H1 (cell line): ENCODE results near the gene SEC14L3. TPM values are rescaled to one million over a fixed set of nuclear protein-coding genes. Genes with fewer than 3 reads are reported as not detected.

ENCODE experiments used
- CTCF ChIA-PET: fragments of 300-600 bp; sonication (Branson Sonifier 250); formaldehyde crosslinking; loops from one replicate; lab custom pipeline; 2021; ENCODE audit not compliant: partially characterized antibody; lab: Charles Lee
- POLR2A ChIA-PET: fragments of 300-600 bp; sonication (Branson Sonifier 250); formaldehyde crosslinking; loops from one replicate; lab custom pipeline; 2021; ENCODE audit warnings: inconsistent platforms; ENCODE audit not compliant: partially characterized antibody; lab: Charles Lee
- DNase-seq, 2 experiments: peaks; one replicate each; pipeline versions ENCODE4 v3.0.0 to v3.0.0-alpha.2; 2010 to 2022; ENCODE audit warnings: low spot score in 2 of 2, low read depth in 1 of 2, mixed read lengths in 1 of 2
- FAIRE-seq: peaks from 2 replicates; lab custom pipeline; 2011; peaks lifted over from hg19 to GRCh38; lab: Jason Lieb, UNC
- H2AFZ ChIP-seq: 2 replicates; pipeline ENCODE4 v1.8.1; 2012; ENCODE audit warnings: low read length, inconsistent platforms
- H2AK5ac ChIP-seq: 2 replicates; pipeline ENCODE4 v1.6.1; 2013; ENCODE audit warnings: low read depth, low read length
- H2BK120ac ChIP-seq: replicated peaks from 2 replicates; pipeline ENCODE3; 2013; ENCODE audit warnings: low read depth, low read length, inconsistent platforms
- H2BK12ac ChIP-seq: 2 replicates; pipeline ENCODE4 v1.6.1; 2013; ENCODE audit warnings: low read depth, low read length
- H2BK15ac ChIP-seq: 2 replicates; pipeline ENCODE4 v1.6.1; 2013; ENCODE audit warnings: low read length
- H2BK20ac ChIP-seq: 2 replicates; pipeline ENCODE4 v1.6.1; 2013; ENCODE audit warnings: low read length
- H2BK5ac ChIP-seq: 2 replicates; pipeline ENCODE4 v1.6.1; 2013; ENCODE audit warnings: low read depth, low read length
- H3K14ac ChIP-seq: 2 replicates; pipeline ENCODE4 v1.6.1; 2013; ENCODE audit warnings: inconsistent platforms; ENCODE audit not compliant: insufficient read length
- H3K18ac ChIP-seq: 2 replicates; pipeline ENCODE4 v1.6.1; 2013; ENCODE audit warnings: low read length; ENCODE audit errors: extremely low read depth
- H3K23ac ChIP-seq: 2 replicates; pipeline ENCODE4 v1.6.1; 2013; ENCODE audit warnings: inconsistent platforms; ENCODE audit not compliant: insufficient read length
- H3K23me2 ChIP-seq: 2 replicates; pipeline ENCODE4 v1.6.1; 2013; ENCODE audit warnings: low read depth, low read length
- H3K27ac ChIP-seq: 2 replicates; pipeline ENCODE4 v1.6.1; 2011; ENCODE audit warnings: low read depth, low read length, inconsistent platforms
- H3K27me3 ChIP-seq, 4 experiments: replicated peaks in 1 of 4; 1 replicate in 1 of 4; 2 replicates in 3 of 4; pipeline versions ENCODE4 v1.6.1 to v1.8.1; 2011 to 2013; ENCODE audit warnings: low read length in 3 of 4, mild to moderate bottlenecking in 3 of 4, inconsistent platforms in 2 of 4, mixed read lengths in 2 of 4, moderate library complexity in 1 of 4; ENCODE audit not compliant: control insufficient read depth in 3 of 4, insufficient read depth in 3 of 4; ENCODE audit errors: extremely low read depth in 1 of 4
- H3K36me3 ChIP-seq, 4 experiments: 2 replicates each; pipeline versions ENCODE4 v1.6.1 to v1.8.1; 2011 to 2013; ENCODE audit warnings: mild to moderate bottlenecking in 4 of 4, low read length in 3 of 4, moderate library complexity in 2 of 4, control low read depth in 1 of 4, inconsistent platforms in 1 of 4; ENCODE audit not compliant: insufficient read depth in 4 of 4, control insufficient read depth in 2 of 4
- H3K4ac ChIP-seq: replicated peaks from 2 replicates; pipeline ENCODE3; 2013; ENCODE audit warnings: low read length, low read depth, mixed read lengths, inconsistent platforms; ENCODE audit not compliant: insufficient read length
- H3K4me1 ChIP-seq, 4 experiments: replicated peaks in 1 of 4; 1 replicate in 1 of 4; 2 replicates in 3 of 4; pipeline versions ENCODE4 v1.6.1 to v1.8.1; 2011 to 2013; ENCODE audit warnings: low read length in 3 of 4, inconsistent platforms in 2 of 4, mixed read lengths in 1 of 4; ENCODE audit not compliant: insufficient read depth in 4 of 4, control insufficient read depth in 3 of 4
- H3K4me2 ChIP-seq, 2 experiments: 2 replicates each; pipeline versions ENCODE4 v1.6.1 to v1.8.1; 2011 to 2013; ENCODE audit warnings: low read depth in 2 of 2, low read length in 2 of 2, control low read depth in 1 of 2, inconsistent platforms in 1 of 2, mild to moderate bottlenecking in 1 of 2; ENCODE audit not compliant: insufficient read depth in 1 of 2
- H3K4me3 ChIP-seq, 4 experiments: fragments of 200-600, 300-600 bp in 1 of 4; sonication (generic), shearing (Covaris generic), sonication (Bioruptor Twin) in 1 of 4; 2 replicates each; pipeline versions ENCODE4 v1.5.1 to v1.8.1; 2011 to 2016; ENCODE audit warnings: low read length in 4 of 4, low read depth in 3 of 4, control low read depth in 2 of 4, inconsistent platforms in 2 of 4, mild to moderate bottlenecking in 2 of 4, mixed read lengths in 1 of 4, moderate library complexity in 1 of 4; ENCODE audit not compliant: insufficient read depth in 2 of 4; ENCODE audit errors: extremely low read depth in 1 of 4
- H3K56ac ChIP-seq: replicated peaks from 2 replicates; pipeline ENCODE3; 2013; ENCODE audit warnings: low read depth, mild to moderate bottlenecking, mixed read lengths, low read length, inconsistent platforms; ENCODE audit not compliant: insufficient read length
- H3K79me1 ChIP-seq: 2 replicates; pipeline ENCODE4 v1.6.1; 2013; ENCODE audit warnings: low read depth, low read length, control low read depth
- H3K79me2 ChIP-seq, 2 experiments: 2 replicates each; pipeline versions ENCODE4 v1.6.1 to v1.8.1; 2012 to 2013; ENCODE audit warnings: low read length in 2 of 2, mild to moderate bottlenecking in 2 of 2, inconsistent platforms in 1 of 2; ENCODE audit not compliant: insufficient read depth in 2 of 2, control insufficient read depth in 1 of 2
- H3K9ac ChIP-seq, 4 experiments: replicated peaks in 1 of 4; 1 replicate in 1 of 4; 2 replicates in 3 of 4; pipeline versions ENCODE4 v1.6.1 to v1.8.1; 2011 to 2013; ENCODE audit warnings: low read depth in 3 of 4, low read length in 3 of 4, control low read depth in 2 of 4, mild to moderate bottlenecking in 2 of 4, moderate library complexity in 2 of 4, inconsistent platforms in 1 of 4; ENCODE audit errors: extremely low read depth in 1 of 4
- H3K9me3 ChIP-seq, 2 experiments: 2 replicates each; pipeline versions ENCODE4 v1.6.1 to v1.8.1; 2012 to 2013; ENCODE audit warnings: mild to moderate bottlenecking in 2 of 2, moderate library complexity in 2 of 2, control low read depth in 1 of 2, inconsistent platforms in 1 of 2, low read depth in 1 of 2, low read length in 1 of 2, mixed read lengths in 1 of 2; ENCODE audit not compliant: insufficient read depth in 2 of 2
- H4K20me1 ChIP-seq, 2 experiments: replicated peaks in 1 of 2; 2 replicates each; pipeline versions ENCODE3 to v1.8.1; 2011 to 2013; ENCODE audit warnings: inconsistent platforms in 2 of 2, low read length in 2 of 2, mild to moderate bottlenecking in 1 of 2; ENCODE audit not compliant: insufficient read depth in 2 of 2, control insufficient read depth in 1 of 2
- H4K5ac ChIP-seq: 2 replicates; pipeline ENCODE4 v1.6.1; 2013; ENCODE audit warnings: low read length, low read depth, mixed read lengths, inconsistent platforms; ENCODE audit not compliant: insufficient read length
- H4K8ac ChIP-seq: 2 replicates; pipeline ENCODE4 v1.8.0; 2013; ENCODE audit warnings: mild to moderate bottlenecking, moderate library complexity, low read length, inconsistent platforms; ENCODE audit not compliant: insufficient read depth; ENCODE audit errors: extremely low read depth
- H4K91ac ChIP-seq: replicated peaks from 2 replicates; pipeline ENCODE3; 2013; ENCODE audit warnings: low read length, mixed read lengths, inconsistent platforms; ENCODE audit not compliant: insufficient read length
- ASH2L ChIP-seq: fragments of 200-600, 300-600 bp; sonication (generic); IDR thresholded peaks from one replicate; pipeline ENCODE4 v1.7.1; 2017; ENCODE audit warnings: low read length
- ATF2 ChIP-seq: IDR thresholded peaks from 2 replicates; pipeline ENCODE4 v1.6.1; 2012; ENCODE audit warnings: low read length, inconsistent platforms
- CHD2 ChIP-seq: IDR thresholded peaks from 2 replicates; pipeline ENCODE4 v1.6.1; 2012; ENCODE audit warnings: low read length, improper control_type of control experiment
- KDM1A ChIP-seq: fragments of 200-600, 300-600 bp; sonication (generic); IDR thresholded peaks from 2 replicates; pipeline ENCODE4 v1.7.1; 2016; ENCODE audit warnings: mild to moderate bottlenecking, low read length, borderline replicate concordance
- RXRA ChIP-seq: IDR thresholded peaks from 2 replicates; pipeline ENCODE4 v1.6.1; 2011; ENCODE audit warnings: low read depth, mild to moderate bottlenecking, low read length, moderate library complexity; ENCODE audit not compliant: insufficient read depth
- SIX5 ChIP-seq: IDR thresholded peaks from 2 replicates; pipeline ENCODE4 v1.6.1; 2011; ENCODE audit warnings: mild to moderate bottlenecking, low read depth, low read length
- SP2 ChIP-seq: IDR thresholded peaks from 2 replicates; pipeline ENCODE4 v1.6.1; 2012; ENCODE audit warnings: mild to moderate bottlenecking, low read length, inconsistent platforms
- SUZ12 ChIP-seq: fragments of 200-600 bp; sonication (generic); IDR thresholded peaks from 2 replicates; pipeline ENCODE4 v1.6.1; 2012; ENCODE audit warnings: mild to moderate bottlenecking, inconsistent platforms, low read length, moderate library complexity, mixed read lengths
- TEAD4 ChIP-seq: IDR thresholded peaks from 2 replicates; pipeline ENCODE4 v1.6.1; 2012; ENCODE audit warnings: low read depth, low read length, inconsistent platforms, mixed read lengths
- WGBS, 2 experiments: shearing (Covaris generic) in 1 of 2; methylation state at CpG; one replicate each; pipeline versions ENCODE4 v1.1.6 to v1.1.7; 2013 to 2015; ENCODE audit warnings: low lambda C conversion rate in 2 of 2, mixed read lengths in 2 of 2, inconsistent platforms in 1 of 2, low coverage in 1 of 2, missing lambda C conversion rate in 1 of 2; ENCODE audit not compliant: insufficient replicate concordance in 2 of 2, insufficient coverage in 1 of 2, insufficient read length in 1 of 2; ENCODE audit errors: extremely low coverage in 1 of 2, missing lambda C conversion rate in 1 of 2; 5-methylcytosine and 5-hydroxymethylcytosine counted together
- polyA plus RNA-seq, 7 experiments: library from polyadenylated mRNA; depleted of rRNA in 3 of 7; stranded (reverse) in 5 of 7; unstranded in 2 of 7; fragments of >200 nt in 5 of 7; fragments of 200-250 nt in 2 of 7; gene quantifications; 1 replicate in 5 of 7; 2 replicates in 1 of 7; 4 replicates in 1 of 7; pipeline versions ENCODE4 v1.2.1 to v1.2.3, GENCODE V29; 2011 to 2013; ENCODE audit warnings: missing spikeins in 2 of 7, mixed read lengths in 2 of 7
- total RNA-seq: library from RNA; stranded (reverse); fragmentation: NEBNext Ultra II Directional; extraction: Animal tissue kit (Norgen Biotek cat#: 25700); gene quantifications from 2 replicates; pipeline ENCODE4 v1.2.1, GENCODE V29; 2021

Gene SEC14L3
- total and polyA plus RNA-seq, 2 of the 8 experiments (the other 6 are each of a cell fraction or from before 2014, with no cell fraction given): not detected

- H3K4ac ChIP-seq: no peak overlapping the region
- H3K27ac ChIP-seq: no peak overlapping the region
- peaks cover 0 to 10% (median 3%) of the 10 kb centered on the region in 4 experiments; a peak in 4 of 7 replicates for H3K4me1 ChIP-seq
- no peak overlapping the region for H4K8ac ChIP-seq
- H3K9ac ChIP-seq: no peak overlapping the region
- no peaks in the 10 kb centered on the region for H3K79me2 ChIP-seq
- H2BK5ac ChIP-seq: no peak overlapping the region
- H3K9me3 ChIP-seq: peaks cover 0 to 4% of the 10 kb centered on the region in 2 experiments; a peak in 1 of 4 replicates
- no peak for DNase-seq
- peaks cover 0 to 7% (median 3%) of the 10 kb centered on the region in 4 experiments; a peak in 6 of 8 replicates for H3K36me3 ChIP-seq
- H3K4me2 ChIP-seq: no peak overlapping the region
- no peak overlapping the region; the same call in 1 of the 2 replicates for H2BK15ac ChIP-seq
- H3K23ac ChIP-seq: no peak overlapping the region
- H2AK5ac ChIP-seq: no peak overlapping the region
- no peaks in the 10 kb centered on the region; the same call in 1 of the 2 replicates for H3K23me2 ChIP-seq
- H2BK20ac ChIP-seq: no peak overlapping the region
- H3K14ac ChIP-seq: no peak overlapping the region
- no peak for FAIRE-seq
- no peak overlapping the region for H3K56ac ChIP-seq
- H3K18ac ChIP-seq: no peak overlapping the region
- CTCF ChIA-PET: interaction anchor here (0.7 to 12.0 kb wide), 6 partner anchors 9 to 57 kb away, joined by 3 to 164 read pairs (median 6); partner anchors contain the start of gene SEC14L2
- no peak for TF ChIP-seq ASH2L
- no peak for TF ChIP-seq SIX5
- TF ChIP-seq SP2: no peak
- TF ChIP-seq TEAD4: no peak
- TF ChIP-seq ATF2: no peak
- TF ChIP-seq RXRA: no peak
- no peak for TF ChIP-seq CHD2
- TF ChIP-seq KDM1A: peak; percentile 57; the same call in 1 of the 2 replicates
- TF ChIP-seq SUZ12: no peak
- TF ChIP-seq, all 59 proteins: peak for 1
- H3K4me3 ChIP-seq: no peak overlapping the region
- peaks cover 0 to 9% of the 10 kb centered on the region in 2 experiments for H4K20me1 ChIP-seq
- POLR2A ChIA-PET: interaction anchor here (1.9 kb wide), 1 partner anchor 10 kb away, joined by 6 read pairs; no protein-coding TSS in a partner anchor
- H3K27me3 ChIP-seq: no peaks in the 10 kb centered on the region
- no peak overlapping the region for H2BK12ac ChIP-seq
- H2BK120ac ChIP-seq: no peak overlapping the region
- no peak overlapping the region for H4K5ac ChIP-seq
- 91% methylated on average over 3 of the region's 3 CpGs; no CpG with 5 or more reads in 1 of the 2 experiments for WGBS, 2 experiments
- H3K79me1 ChIP-seq: no peaks in the 10 kb centered on the region; the same call in 1 of the 2 replicates
- no peak overlapping the region for H2AFZ ChIP-seq
- H4K91ac ChIP-seq: no peak overlapping the region
Observed at GRCh38 chr22:30433227-30433626, 38.6 kb downstream of the SEC14L3 start.
